H1 (cell line): ENCODE data around the gene ZDHHC19. TPM values are rescaled to one million over a fixed set of nuclear protein-coding genes. Genes with fewer than 3 reads are reported as not detected.

ENCODE experiments used
- CTCF ChIA-PET: fragments of 300-600 bp; sonication (Branson Sonifier 250); formaldehyde crosslinking; loops from one replicate; lab custom pipeline; 2021; ENCODE audit not compliant: partially characterized antibody; lab: Charles Lee
- POLR2A ChIA-PET: fragments of 300-600 bp; sonication (Branson Sonifier 250); formaldehyde crosslinking; loops from one replicate; lab custom pipeline; 2021; ENCODE audit warnings: inconsistent platforms; ENCODE audit not compliant: partially characterized antibody; lab: Charles Lee
- DNase-seq, 2 experiments: peaks; one replicate each; pipeline versions ENCODE4 v3.0.0 to v3.0.0-alpha.2; 2010 to 2022; ENCODE audit warnings: low spot score in 2 of 2, low read depth in 1 of 2, mixed read lengths in 1 of 2
- FAIRE-seq: peaks from 2 replicates; lab custom pipeline; 2011; peaks lifted over from hg19 to GRCh38; lab: Jason Lieb, UNC
- H2AFZ ChIP-seq: 2 replicates; pipeline ENCODE4 v1.8.1; 2012; ENCODE audit warnings: low read length, inconsistent platforms
- H2AK5ac ChIP-seq: 2 replicates; pipeline ENCODE4 v1.6.1; 2013; ENCODE audit warnings: low read depth, low read length
- H2BK120ac ChIP-seq: replicated peaks from 2 replicates; pipeline ENCODE3; 2013; ENCODE audit warnings: low read depth, low read length, inconsistent platforms
- H2BK12ac ChIP-seq: 2 replicates; pipeline ENCODE4 v1.6.1; 2013; ENCODE audit warnings: low read depth, low read length
- H2BK15ac ChIP-seq: 2 replicates; pipeline ENCODE4 v1.6.1; 2013; ENCODE audit warnings: low read length
- H2BK20ac ChIP-seq: 2 replicates; pipeline ENCODE4 v1.6.1; 2013; ENCODE audit warnings: low read length
- H2BK5ac ChIP-seq: 2 replicates; pipeline ENCODE4 v1.6.1; 2013; ENCODE audit warnings: low read depth, low read length
- H3K14ac ChIP-seq: 2 replicates; pipeline ENCODE4 v1.6.1; 2013; ENCODE audit warnings: inconsistent platforms; ENCODE audit not compliant: insufficient read length
- H3K18ac ChIP-seq: 2 replicates; pipeline ENCODE4 v1.6.1; 2013; ENCODE audit warnings: low read length; ENCODE audit errors: extremely low read depth
- H3K23ac ChIP-seq: 2 replicates; pipeline ENCODE4 v1.6.1; 2013; ENCODE audit warnings: inconsistent platforms; ENCODE audit not compliant: insufficient read length
- H3K23me2 ChIP-seq: 2 replicates; pipeline ENCODE4 v1.6.1; 2013; ENCODE audit warnings: low read depth, low read length
- H3K27ac ChIP-seq: 2 replicates; pipeline ENCODE4 v1.6.1; 2011; ENCODE audit warnings: low read depth, low read length, inconsistent platforms
- H3K27me3 ChIP-seq, 4 experiments: replicated peaks in 1 of 4; 1 replicate in 1 of 4; 2 replicates in 3 of 4; pipeline versions ENCODE4 v1.6.1 to v1.8.1; 2011 to 2013; ENCODE audit warnings: low read length in 3 of 4, mild to moderate bottlenecking in 3 of 4, inconsistent platforms in 2 of 4, mixed read lengths in 2 of 4, moderate library complexity in 1 of 4; ENCODE audit not compliant: control insufficient read depth in 3 of 4, insufficient read depth in 3 of 4; ENCODE audit errors: extremely low read depth in 1 of 4
- H3K36me3 ChIP-seq, 4 experiments: 2 replicates each; pipeline versions ENCODE4 v1.6.1 to v1.8.1; 2011 to 2013; ENCODE audit warnings: mild to moderate bottlenecking in 4 of 4, low read length in 3 of 4, moderate library complexity in 2 of 4, control low read depth in 1 of 4, inconsistent platforms in 1 of 4; ENCODE audit not compliant: insufficient read depth in 4 of 4, control insufficient read depth in 2 of 4
- H3K4ac ChIP-seq: replicated peaks from 2 replicates; pipeline ENCODE3; 2013; ENCODE audit warnings: low read length, low read depth, mixed read lengths, inconsistent platforms; ENCODE audit not compliant: insufficient read length
- H3K4me1 ChIP-seq, 4 experiments: replicated peaks in 1 of 4; 1 replicate in 1 of 4; 2 replicates in 3 of 4; pipeline versions ENCODE4 v1.6.1 to v1.8.1; 2011 to 2013; ENCODE audit warnings: low read length in 3 of 4, inconsistent platforms in 2 of 4, mixed read lengths in 1 of 4; ENCODE audit not compliant: insufficient read depth in 4 of 4, control insufficient read depth in 3 of 4
- H3K4me2 ChIP-seq, 2 experiments: 2 replicates each; pipeline versions ENCODE4 v1.6.1 to v1.8.1; 2011 to 2013; ENCODE audit warnings: low read depth in 2 of 2, low read length in 2 of 2, control low read depth in 1 of 2, inconsistent platforms in 1 of 2, mild to moderate bottlenecking in 1 of 2; ENCODE audit not compliant: insufficient read depth in 1 of 2
- H3K4me3 ChIP-seq, 4 experiments: fragments of 200-600, 300-600 bp in 1 of 4; sonication (generic), shearing (Covaris generic), sonication (Bioruptor Twin) in 1 of 4; 2 replicates each; pipeline versions ENCODE4 v1.5.1 to v1.8.1; 2011 to 2016; ENCODE audit warnings: low read length in 4 of 4, low read depth in 3 of 4, control low read depth in 2 of 4, inconsistent platforms in 2 of 4, mild to moderate bottlenecking in 2 of 4, mixed read lengths in 1 of 4, moderate library complexity in 1 of 4; ENCODE audit not compliant: insufficient read depth in 2 of 4; ENCODE audit errors: extremely low read depth in 1 of 4
- H3K56ac ChIP-seq: replicated peaks from 2 replicates; pipeline ENCODE3; 2013; ENCODE audit warnings: low read depth, mild to moderate bottlenecking, mixed read lengths, low read length, inconsistent platforms; ENCODE audit not compliant: insufficient read length
- H3K79me1 ChIP-seq: 2 replicates; pipeline ENCODE4 v1.6.1; 2013; ENCODE audit warnings: low read depth, low read length, control low read depth
- H3K79me2 ChIP-seq, 2 experiments: 2 replicates each; pipeline versions ENCODE4 v1.6.1 to v1.8.1; 2012 to 2013; ENCODE audit warnings: low read length in 2 of 2, mild to moderate bottlenecking in 2 of 2, inconsistent platforms in 1 of 2; ENCODE audit not compliant: insufficient read depth in 2 of 2, control insufficient read depth in 1 of 2
- H3K9ac ChIP-seq, 4 experiments: replicated peaks in 1 of 4; 1 replicate in 1 of 4; 2 replicates in 3 of 4; pipeline versions ENCODE4 v1.6.1 to v1.8.1; 2011 to 2013; ENCODE audit warnings: low read depth in 3 of 4, low read length in 3 of 4, control low read depth in 2 of 4, mild to moderate bottlenecking in 2 of 4, moderate library complexity in 2 of 4, inconsistent platforms in 1 of 4; ENCODE audit errors: extremely low read depth in 1 of 4
- H3K9me3 ChIP-seq, 2 experiments: 2 replicates each; pipeline versions ENCODE4 v1.6.1 to v1.8.1; 2012 to 2013; ENCODE audit warnings: mild to moderate bottlenecking in 2 of 2, moderate library complexity in 2 of 2, control low read depth in 1 of 2, inconsistent platforms in 1 of 2, low read depth in 1 of 2, low read length in 1 of 2, mixed read lengths in 1 of 2; ENCODE audit not compliant: insufficient read depth in 2 of 2
- H4K20me1 ChIP-seq, 2 experiments: replicated peaks in 1 of 2; 2 replicates each; pipeline versions ENCODE3 to v1.8.1; 2011 to 2013; ENCODE audit warnings: inconsistent platforms in 2 of 2, low read length in 2 of 2, mild to moderate bottlenecking in 1 of 2; ENCODE audit not compliant: insufficient read depth in 2 of 2, control insufficient read depth in 1 of 2
- H4K5ac ChIP-seq: 2 replicates; pipeline ENCODE4 v1.6.1; 2013; ENCODE audit warnings: low read length, low read depth, mixed read lengths, inconsistent platforms; ENCODE audit not compliant: insufficient read length
- H4K8ac ChIP-seq: 2 replicates; pipeline ENCODE4 v1.8.0; 2013; ENCODE audit warnings: mild to moderate bottlenecking, moderate library complexity, low read length, inconsistent platforms; ENCODE audit not compliant: insufficient read depth; ENCODE audit errors: extremely low read depth
- H4K91ac ChIP-seq: replicated peaks from 2 replicates; pipeline ENCODE3; 2013; ENCODE audit warnings: low read length, mixed read lengths, inconsistent platforms; ENCODE audit not compliant: insufficient read length
- BACH1 ChIP-seq: IDR thresholded peaks from 2 replicates; pipeline ENCODE4 v1.6.1; 2012; ENCODE audit warnings: low read length, improper control_type of control experiment
- CHD1 ChIP-seq: IDR thresholded peaks from 2 replicates; pipeline ENCODE4 v1.6.1; 2012; ENCODE audit warnings: low read depth, low read length, improper control_type of control experiment
- SIN3A ChIP-seq, 2 experiments: IDR thresholded peaks in 1 of 2; conservative IDR thresholded peaks in 1 of 2; 2 replicates each; pipeline ENCODE4 v1.6.1; 2011 to 2012; ENCODE audit warnings: low read length in 2 of 2, improper control_type of control experiment in 1 of 2, low read depth in 1 of 2, mild to moderate bottlenecking in 1 of 2
- WGBS, 2 experiments: shearing (Covaris generic) in 1 of 2; methylation state at CpG; one replicate each; pipeline versions ENCODE4 v1.1.6 to v1.1.7; 2013 to 2015; ENCODE audit warnings: low lambda C conversion rate in 2 of 2, mixed read lengths in 2 of 2, inconsistent platforms in 1 of 2, low coverage in 1 of 2, missing lambda C conversion rate in 1 of 2; ENCODE audit not compliant: insufficient replicate concordance in 2 of 2, insufficient coverage in 1 of 2, insufficient read length in 1 of 2; ENCODE audit errors: extremely low coverage in 1 of 2, missing lambda C conversion rate in 1 of 2; 5-methylcytosine and 5-hydroxymethylcytosine counted together
- polyA plus RNA-seq, 7 experiments: library from polyadenylated mRNA; depleted of rRNA in 3 of 7; stranded (reverse) in 5 of 7; unstranded in 2 of 7; fragments of >200 nt in 5 of 7; fragments of 200-250 nt in 2 of 7; gene quantifications; 1 replicate in 5 of 7; 2 replicates in 1 of 7; 4 replicates in 1 of 7; pipeline versions ENCODE4 v1.2.1 to v1.2.3, GENCODE V29; 2011 to 2013; ENCODE audit warnings: missing spikeins in 2 of 7, mixed read lengths in 2 of 7
- total RNA-seq: library from RNA; stranded (reverse); fragmentation: NEBNext Ultra II Directional; extraction: Animal tissue kit (Norgen Biotek cat#: 25700); gene quantifications from 2 replicates; pipeline ENCODE4 v1.2.1, GENCODE V29; 2021

The ZDHHC19 gene
- total and polyA plus RNA-seq, 2 of the 8 experiments (the other 6 are each of a cell fraction or from before 2014, with no cell fraction given) = 2.5 to 4.1 TPM

DNA sequence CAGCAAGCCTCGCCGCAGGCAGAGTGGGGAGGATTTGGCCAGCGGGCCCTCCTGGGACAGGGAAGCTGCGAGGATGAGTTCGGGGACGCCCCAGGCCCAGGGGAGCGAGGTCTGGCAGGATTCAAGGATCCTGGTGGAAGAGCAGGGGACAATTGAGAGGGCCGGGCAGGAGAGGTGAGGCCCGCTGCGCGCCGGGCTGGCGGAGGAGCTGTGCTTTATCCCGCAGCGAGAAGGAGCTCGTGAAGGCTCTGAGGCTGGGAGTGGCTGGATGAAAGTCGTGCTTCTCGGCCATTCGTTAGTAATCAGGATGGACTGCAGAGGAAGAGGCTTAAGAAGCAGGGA, 8.7 kb upstream of the ZDHHC19 start:
- no peak overlapping the region for H3K4me2 ChIP-seq
- no peak overlapping the region for H2BK20ac ChIP-seq
- H3K4me3 ChIP-seq = no peak overlapping the region
- no peak overlapping the region for H2BK12ac ChIP-seq
- no peak overlapping the region for H2AFZ ChIP-seq
- ChIA-PET CTCF (interaction anchor here (1.3 kb wide), 1 partner anchor 9 kb away, joined by 6 read pairs; no protein-coding TSS in a partner anchor), POLR2A (interaction anchor here (1.1 kb wide), 1 partner anchor 9 kb away, joined by 4 read pairs; the partner anchor contains the start of gene ZDHHC19)
- H2AK5ac ChIP-seq = no peak overlapping the region
- no peaks in the 10 kb centered on the region for H3K27me3 ChIP-seq
- no peaks in the 10 kb centered on the region for H3K9me3 ChIP-seq
- H2BK15ac ChIP-seq = no peak overlapping the region
- no peaks in the 10 kb centered on the region for H3K36me3 ChIP-seq
- H3K18ac ChIP-seq = no peak overlapping the region
- no peak overlapping the region for H3K56ac ChIP-seq
- no peaks in the 10 kb centered on the region for H3K79me1 ChIP-seq
- no peak overlapping the region for H3K23ac ChIP-seq
- FAIRE-seq (no peak), DNase-seq (no peak)
- H3K27ac ChIP-seq = no peak overlapping the region
- TF ChIP-seq CHD1 (no peak), SIN3A (conservative IDR thresholded peaks at IDR 0.05 in 1 of 2, IDR thresholded peaks at IDR 0.05 in 1 of 2; ENCODE audit: low read depth in 1 of 2, low read length in 2 of 2) (no peak), BACH1 (no peak)
- peaks cover 2% of the 10 kb centered on the region; the same call in 1 of the 2 replicates for H3K23me2 ChIP-seq
- H4K8ac ChIP-seq = no peak overlapping the region; the same call in 1 of the 2 replicates
- H4K20me1 ChIP-seq = no peaks in the 10 kb centered on the region
- H4K91ac ChIP-seq = no peak overlapping the region
- H4K5ac ChIP-seq = no peak overlapping the region
- 94% methylated on average over 19 of the region's 19 CpGs; no CpG with 5 or more reads in 1 of the 2 experiments for WGBS, 2 experiments
- H3K14ac ChIP-seq = no peak overlapping the region
- H3K4me1 ChIP-seq = peaks cover 0 to 18% (median 11%) of the 10 kb centered on the region in 4 experiments; a peak in 6 of 7 replicates
- H3K79me2 ChIP-seq = no peaks in the 10 kb centered on the region
- H3K4ac ChIP-seq = no peak overlapping the region
- no peak overlapping the region for H3K9ac ChIP-seq
- no peak overlapping the region for H2BK5ac ChIP-seq
- no peak overlapping the region for H2BK120ac ChIP-seq
